GM18526 (cell line): ENCODE results near the gene PRIM1.

Source experiments
- POLR2A ChIP-seq: IDR thresholded peaks from 3 replicates; pipeline ENCODE4 v1.6.1; 2011; ENCODE audit not compliant: insufficient read length; ENCODE audit errors: extremely low read depth

The PRIM1 gene

GRCh38 chr12:56687223-56688128, 64.6 kb downstream of the PRIM1 start:
- peak; percentile 18 for TF ChIP-seq POLR2A

- no peak for TF ChIP-seq POLR2A
Observed at GRCh38 chr12:56684745-56685359, 67.3 kb downstream of the PRIM1 start.

GRCh38 chr12:56682323-56682722, 69.8 kb downstream of the PRIM1 start:
- TF ChIP-seq POLR2A: no peak
